Stimulated activated CD4-positive, alpha-beta T cell treated with anti-CD3 and anti-CD28 coated beads, Interleukin-4, amount 100 ng/mL, for 48 hours (primary cell): ENCODE results near the gene WDR81.
A peak's percentile ranks its signal among the peaks of the same experiment; 100 is the strongest.
"Not testable (repeated sequence)": the region's sequence is repeated elsewhere in the genome, so short reads cannot be mapped to it uniquely, and the experiment has no call there.

Experiments
- DNase-seq, 2 donors: peaks; one replicate each; pipeline ENCODE4 v3.0.0-alpha.2; 2020; ENCODE audit warnings: low read depth in 2 of 2

Gene WDR81

GRCh38 chr17:1753767-1754429 lies 29.4 kb downstream of the WDR81 start:
- no peak for DNase-seq

GRCh38 chr17:1754430-1755112 lies 30.1 kb downstream of the WDR81 start:
- DNase-seq, result no peak

- no peak for DNase-seq
These were observed 30.8 kb downstream of the WDR81 start for GRCh38 chr17:1755252-1755826.

- no peak for DNase-seq
These were observed 31.3 kb downstream of the WDR81 start for GRCh38 chr17:1755827-1756262.

- no peak for DNase-seq
These were observed 34.3 kb downstream of the WDR81 start for GRCh38 chr17:1758807-1759206.

- DNase-seq, result no peak
These were observed 35.0 kb downstream of the WDR81 start for GRCh38 chr17:1759529-1759928.

- no peak for DNase-seq
These were observed 37.9 kb downstream of the WDR81 start for GRCh38 chr17:1762233-1762900.

GRCh38 chr17:1762901-1763898 lies 38.7 kb downstream of the WDR81 start:
- no peak for DNase-seq

GRCh38 chr17:1764284-1764683 lies 39.8 kb downstream of the WDR81 start:
- peak; percentile 15 to 30 for DNase-seq

- not testable (repeated sequence) for DNase-seq
These were observed 40.2 kb downstream of the WDR81 start for GRCh38 chr17:1764705-1765104.

- no peak for DNase-seq
These were observed 41.1 kb downstream of the WDR81 start for GRCh38 chr17:1765576-1765975.

- DNase-seq, result no peak
These were observed 42.1 kb downstream of the WDR81 start for GRCh38 chr17:1766382-1767135.

- DNase-seq, result no peak
These were observed 42.9 kb downstream of the WDR81 start for GRCh38 chr17:1767358-1767757.

GRCh38 chr17:1769822-1770477 lies 45.4 kb downstream of the WDR81 start:
- no peak for DNase-seq

- DNase-seq, result not testable (repeated sequence)
These were observed 48.6 kb downstream of the WDR81 start for GRCh38 chr17:1773000-1773695.

GRCh38 chr17:1773696-1774181 lies 49.2 kb downstream of the WDR81 start:
- no peak for DNase-seq

- DNase-seq, result no peak
These were observed 50.1 kb downstream of the WDR81 start for GRCh38 chr17:1774390-1775176.

GRCh38 chr17:1776328-1776727 lies 51.8 kb downstream of the WDR81 start:
- DNase-seq, result no peak
